ENCODE measurements around the gene TNFRSF12A. TPM values are rescaled to one million over a fixed set of nuclear protein-coding genes. Genes with fewer than 3 reads are reported as not detected.
A peak's percentile ranks its signal among the peaks of the same experiment; 100 is the strongest.

The TNFRSF12A gene
- total RNA-seq, 1 experiment from 2014 or later, result 147 TPM

DNA sequence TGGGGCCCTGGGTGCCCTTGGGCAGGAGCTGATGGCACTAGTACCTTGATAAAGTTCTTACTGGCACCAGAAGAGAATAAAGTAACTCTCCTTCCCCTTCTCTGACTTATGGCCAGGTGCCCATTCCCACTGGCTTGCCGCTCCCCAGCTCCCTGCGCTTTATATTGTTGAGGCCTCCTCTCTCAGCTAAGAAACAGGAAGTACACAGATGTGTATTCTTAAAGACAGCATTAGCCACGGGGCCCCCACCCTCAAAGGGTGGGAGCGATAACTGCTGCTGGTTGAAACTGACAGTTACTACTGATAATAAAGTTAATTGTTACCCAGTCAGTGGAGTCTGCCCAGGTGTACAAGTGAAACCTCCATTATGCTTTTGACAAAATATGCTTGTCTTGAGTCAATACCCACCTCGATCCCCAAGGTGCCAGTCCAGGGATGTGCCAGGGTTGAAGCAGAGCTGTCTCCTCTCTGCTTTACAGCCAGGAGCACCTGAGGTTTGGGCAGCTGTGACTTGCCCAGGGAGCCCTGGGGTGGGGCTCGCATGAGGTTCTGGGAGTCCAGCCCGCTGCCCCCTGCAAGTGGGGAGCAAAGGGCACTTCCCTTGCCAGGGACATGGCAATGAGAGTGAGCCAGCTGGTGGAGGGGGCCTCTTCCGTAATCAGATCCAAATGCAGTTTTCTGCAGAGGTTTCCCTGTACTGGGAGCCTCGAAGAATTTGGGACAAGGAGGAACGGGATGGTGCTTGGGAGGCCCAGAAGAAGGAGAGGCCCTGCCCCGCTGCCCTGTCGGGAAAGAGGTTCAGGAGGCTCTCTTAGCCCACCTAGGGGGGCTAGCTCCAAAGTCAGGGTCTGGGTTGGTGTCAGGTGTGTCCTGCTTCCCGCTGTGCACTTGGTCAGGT, 12.9 kb upstream of the TNFRSF12A start:
- H3K4ac ChIP-seq (ENCODE audit: low read depth, low read length), result no peak overlapping the region; the same call in 1 of the 2 replicates
- H3K14ac ChIP-seq (ENCODE audit: insufficient read depth, low read length), result peak overlapping the region; percentile 81
- H3K23me2 ChIP-seq (ENCODE audit: insufficient read length, low read depth, low read length, poor library complexity, severe bottlenecking), result peaks cover 13% of the 10 kb centered on the region
- H3K79me2 ChIP-seq (ENCODE audit: insufficient read depth, low read length), result no peaks in the 10 kb centered on the region
- H3K18ac ChIP-seq (ENCODE audit: insufficient read length, low read depth, low read length), result peak overlapping the region; percentile 92
- no peak overlapping the region for H3K23ac ChIP-seq (ENCODE audit: insufficient read length, low read depth, low read length)
- H4K8ac ChIP-seq (replicated peaks; ENCODE audit: insufficient read length, low read depth, low read length), result no peak overlapping the region
- H3K27me3 ChIP-seq (ENCODE audit: insufficient read depth, low read length), result no peaks in the 10 kb centered on the region
- no peak overlapping the region for H3K56ac ChIP-seq (ENCODE audit: insufficient read length, low read depth, low read length)
- no peaks in the 10 kb centered on the region for H3K9me3 ChIP-seq (ENCODE audit: control insufficient read depth, low read depth, low read length)
- no peak overlapping the region for H2BK120ac ChIP-seq (ENCODE audit: low read depth, low read length, poor library complexity, severe bottlenecking)
- Mint-ChIP-seq H3K4me1 (peaks cover 36 to 62% of the 10 kb centered on the region in 2 experiments), H3K36me3 (ENCODE audit: insufficient read depth in 1 of 3, low read depth in 3 of 3) (peaks cover 0 to 6% (median 3%) of the 10 kb centered on the region in 3 experiments; a peak in 2 of 7 replicates), H3K27me3 (ENCODE audit: low read depth) (peaks cover under 1% of the 10 kb centered on the region; the same call in 1 of the 2 replicates), H3K4me3 (peak overlapping the region; percentile 66 to 79), H3K9me3 (no peaks in the 10 kb centered on the region), H3K27ac (peak overlapping the region; percentile 99 to 100 (median 100))
- peak overlapping the region; percentile 23 for H4K91ac ChIP-seq (ENCODE audit: insufficient read length, low read depth, low read length)
- H2BK15ac ChIP-seq (ENCODE audit: low read depth, low read length), result no peak overlapping the region
- H3T11ph ChIP-seq (ENCODE audit: low read length), result no peak overlapping the region
- H3K4me2 ChIP-seq (ENCODE audit: insufficient read depth, insufficient read length, low read length), result peak overlapping the region; percentile 53
- peak overlapping the region; percentile 52 for H2BK12ac ChIP-seq (ENCODE audit: insufficient read length, low read depth, low read length)
- H2AFZ ChIP-seq (ENCODE audit: low read length), result no peak overlapping the region
- WGBS (ENCODE audit: extremely low coverage, insufficient read length, low lambda C conversion rate), result no CpG with 5 or more reads among the region's 13 CpGs
- H3K4me1 ChIP-seq (ENCODE audit: insufficient read depth, low read length), result peaks cover 11% of the 10 kb centered on the region; the same call in 1 of the 2 replicates
- no peak overlapping the region for H2BK20ac ChIP-seq (ENCODE audit: low read depth, low read length, poor library complexity, severe bottlenecking)
- H3K9ac ChIP-seq (ENCODE audit: extremely low read depth, insufficient read length, low read length), result peak overlapping the region; percentile 9
- H2BK5ac ChIP-seq (ENCODE audit: insufficient read length, low read length), result peak overlapping the region; percentile 11
- no peaks in the 10 kb centered on the region for H3K79me1 ChIP-seq (ENCODE audit: insufficient read depth, low read depth, low read length, poor library complexity, severe bottlenecking)
- DNase-seq, result peak; percentile 75
- H2AK5ac ChIP-seq (ENCODE audit: insufficient read length, low read length), result no peak overlapping the region
- H3K27ac ChIP-seq (ENCODE audit: insufficient read length, low read depth, low read length), result peak overlapping the region; percentile 88
- TF ChIP-seq, protein P1, sequence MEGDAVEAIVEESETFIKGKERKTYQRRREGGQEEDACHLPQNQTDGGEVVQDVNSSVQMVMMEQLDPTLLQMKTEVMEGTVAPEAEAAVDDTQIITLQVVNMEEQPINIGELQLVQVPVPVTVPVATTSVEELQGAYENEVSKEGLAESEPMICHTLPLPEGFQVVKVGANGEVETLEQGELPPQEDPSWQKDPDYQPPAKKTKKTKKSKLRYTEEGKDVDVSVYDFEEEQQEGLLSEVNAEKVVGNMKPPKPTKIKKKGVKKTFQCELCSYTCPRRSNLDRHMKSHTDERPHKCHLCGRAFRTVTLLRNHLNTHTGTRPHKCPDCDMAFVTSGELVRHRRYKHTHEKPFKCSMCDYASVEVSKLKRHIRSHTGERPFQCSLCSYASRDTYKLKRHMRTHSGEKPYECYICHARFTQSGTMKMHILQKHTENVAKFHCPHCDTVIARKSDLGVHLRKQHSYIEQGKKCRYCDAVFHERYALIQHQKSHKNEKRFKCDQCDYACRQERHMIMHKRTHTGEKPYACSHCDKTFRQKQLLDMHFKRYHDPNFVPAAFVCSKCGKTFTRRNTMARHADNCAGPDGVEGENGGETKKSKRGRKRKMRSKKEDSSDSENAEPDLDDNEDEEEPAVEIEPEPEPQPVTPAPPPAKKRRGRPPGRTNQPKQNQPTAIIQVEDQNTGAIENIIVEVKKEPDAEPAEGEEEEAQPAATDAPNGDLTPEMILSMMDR (conservative IDR thresholded peaks at IDR 0.05), result no peak; the same call in 2 of the 3 replicates
- peak overlapping the region; percentile 4 for H4K5ac ChIP-seq (ENCODE audit: insufficient read length, low read depth, low read length)
- H4K20me1 ChIP-seq (ENCODE audit: control insufficient read depth, insufficient read depth, insufficient read length), result no peaks in the 10 kb centered on the region

Measured in H9 (cell line).